GM12874 (cell line): ENCODE data around the gene MEN1.

ENCODE experiments used
- TF ChIP-seq, protein P1 (sequence below): IDR thresholded peaks from 2 replicates; pipeline ENCODE4 v1.5.1; 2011; ENCODE audit warnings: low read depth, mild to moderate bottlenecking, control low read depth, low read length, moderate library complexity; ENCODE audit not compliant: insufficient read depth

The MEN1 gene

DNA sequence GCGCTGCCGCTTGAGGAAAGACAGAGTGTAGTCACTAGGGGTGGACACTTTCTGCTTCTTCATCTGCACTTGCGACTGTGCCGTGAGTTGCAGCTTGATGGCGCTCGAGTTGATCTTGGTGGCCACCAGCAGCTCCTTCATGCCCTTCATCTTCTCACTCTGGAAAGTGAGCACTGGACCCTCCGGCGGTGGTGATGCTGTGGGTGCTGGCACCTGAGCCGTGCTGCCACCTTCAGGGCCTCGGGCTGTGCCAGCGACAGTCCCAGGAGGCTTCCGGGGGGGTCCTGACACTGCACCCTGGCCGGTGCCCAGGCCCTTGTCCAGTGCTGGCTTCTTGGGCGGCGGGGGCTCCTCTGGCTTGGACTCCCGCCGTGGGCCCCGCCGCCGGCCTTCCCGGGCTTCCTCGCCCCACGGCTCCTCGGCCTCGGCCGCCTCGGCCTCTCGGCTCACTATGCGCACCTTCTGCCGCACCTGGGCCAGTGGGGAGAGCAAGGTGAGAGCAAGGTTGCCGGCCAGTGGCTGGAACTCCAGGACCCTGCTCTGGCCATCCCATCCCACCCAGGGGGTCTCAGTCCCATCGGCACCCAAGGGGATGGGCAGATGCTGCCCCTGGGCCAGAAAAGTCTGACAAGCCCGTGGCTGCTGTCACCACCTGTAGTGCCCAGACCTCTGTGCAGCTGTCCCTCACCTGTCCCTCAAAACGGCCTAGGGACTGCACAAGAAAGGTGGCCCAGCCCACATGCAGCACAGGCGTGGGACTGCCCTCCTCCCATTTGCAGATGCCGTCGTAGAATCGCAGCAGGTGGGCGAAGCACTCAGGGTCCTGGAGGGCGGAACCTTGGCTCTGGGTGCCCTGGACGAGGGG is 5.8 kb downstream of the MEN1 start:
- TF ChIP-seq, protein P1, sequence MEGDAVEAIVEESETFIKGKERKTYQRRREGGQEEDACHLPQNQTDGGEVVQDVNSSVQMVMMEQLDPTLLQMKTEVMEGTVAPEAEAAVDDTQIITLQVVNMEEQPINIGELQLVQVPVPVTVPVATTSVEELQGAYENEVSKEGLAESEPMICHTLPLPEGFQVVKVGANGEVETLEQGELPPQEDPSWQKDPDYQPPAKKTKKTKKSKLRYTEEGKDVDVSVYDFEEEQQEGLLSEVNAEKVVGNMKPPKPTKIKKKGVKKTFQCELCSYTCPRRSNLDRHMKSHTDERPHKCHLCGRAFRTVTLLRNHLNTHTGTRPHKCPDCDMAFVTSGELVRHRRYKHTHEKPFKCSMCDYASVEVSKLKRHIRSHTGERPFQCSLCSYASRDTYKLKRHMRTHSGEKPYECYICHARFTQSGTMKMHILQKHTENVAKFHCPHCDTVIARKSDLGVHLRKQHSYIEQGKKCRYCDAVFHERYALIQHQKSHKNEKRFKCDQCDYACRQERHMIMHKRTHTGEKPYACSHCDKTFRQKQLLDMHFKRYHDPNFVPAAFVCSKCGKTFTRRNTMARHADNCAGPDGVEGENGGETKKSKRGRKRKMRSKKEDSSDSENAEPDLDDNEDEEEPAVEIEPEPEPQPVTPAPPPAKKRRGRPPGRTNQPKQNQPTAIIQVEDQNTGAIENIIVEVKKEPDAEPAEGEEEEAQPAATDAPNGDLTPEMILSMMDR, result no peak

DNA sequence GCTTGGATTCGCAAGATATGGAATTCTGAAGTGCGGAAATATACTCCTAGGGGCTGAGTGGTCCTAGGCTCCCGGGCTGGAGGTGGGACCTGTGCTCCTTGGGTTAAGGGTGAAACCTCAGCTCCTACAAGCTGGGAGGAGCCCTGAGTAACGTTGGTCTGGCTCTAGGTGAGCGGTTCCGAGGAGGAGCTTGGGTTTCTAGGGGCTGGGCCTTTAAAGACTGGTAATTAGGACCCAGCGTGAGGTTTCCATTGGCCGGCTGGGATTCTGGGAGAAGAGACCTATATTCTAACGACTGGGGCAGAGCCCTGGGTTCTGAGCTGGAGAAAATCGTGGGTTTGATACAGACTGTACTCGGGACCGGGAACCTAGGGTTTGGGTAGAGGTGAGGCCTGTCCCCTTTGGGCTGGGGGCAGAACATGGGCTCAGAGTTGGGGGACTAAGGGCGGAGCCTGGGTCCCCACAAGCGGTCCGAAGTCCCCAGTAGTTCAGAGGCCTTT is 6.5 kb downstream of the MEN1 start:
- TF ChIP-seq, protein P1, result no peak

DNA sequence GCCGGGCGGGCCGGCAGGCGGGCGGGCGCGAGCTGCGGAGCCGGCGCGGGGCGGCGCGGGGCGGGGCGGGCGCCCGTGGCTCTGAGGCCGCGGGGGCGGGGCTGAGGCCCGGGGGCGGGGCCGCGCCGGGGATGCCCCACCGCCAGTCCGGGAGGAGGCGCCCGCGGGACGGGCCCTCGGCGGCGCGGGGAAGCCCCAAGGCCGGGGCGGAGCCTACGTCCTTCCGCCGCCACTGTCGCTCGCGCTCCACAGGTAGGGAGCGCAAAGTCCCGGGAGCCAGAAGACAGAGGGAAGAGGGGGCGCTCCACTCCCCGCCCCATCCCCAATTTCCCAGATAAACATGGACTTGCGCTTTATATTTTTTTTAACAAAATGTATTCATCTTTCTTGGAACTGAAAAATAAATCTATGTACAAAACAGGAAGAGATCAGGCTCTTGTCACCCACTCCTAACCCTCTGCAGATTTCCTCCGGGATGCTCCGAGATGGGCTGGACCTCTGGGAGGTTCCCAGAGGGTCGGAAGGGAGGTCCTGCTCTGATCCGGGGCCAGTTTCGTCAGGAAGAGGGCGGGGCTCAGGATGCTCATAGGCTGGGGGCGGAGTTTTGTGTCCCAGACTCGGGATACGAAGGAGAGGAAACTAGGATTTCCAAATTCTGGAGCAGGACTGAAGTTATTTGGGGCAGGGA is 7.0 kb downstream of the MEN1 start, which contains the start of gene MAP4K2:
Gene MAP4K2, minus strand, starts transcription at position 57 of the 688 bp plus-strand sequence. CDS start 65 bp downstream, outside the sequence.
- TF ChIP-seq, protein P1, result peak; percentile 33

- TF ChIP-seq, protein P1, result no peak
Observed at GRCh38 chr11:64802370-64803157, 7.8 kb downstream of the MEN1 start.

GRCh38 chr11:64801561-64802369 is 8.6 kb downstream of the MEN1 start:
- TF ChIP-seq, protein P1, result no peak

GRCh38 chr11:64801158-64801464 is 9.2 kb downstream of the MEN1 start:
- TF ChIP-seq, protein P1, result no peak
